Activated T-cell treated with anti-CD3 and anti-CD28 coated beads, Interleukin-2, amount 50 U/mL, for 4 hours (primary cell): Measurements from ENCODE around the gene METTL27. TPM values are rescaled to one million over a fixed set of nuclear protein-coding genes. Genes with fewer than 3 reads are reported as not detected.
"Not testable (repeated sequence)": the region's sequence is repeated elsewhere in the genome, so short reads cannot be mapped to it uniquely, and the experiment has no call there.

Source experiments
- ATAC-seq, 2 donors: fragments of 200-7000 bp; cut with Tn5 transposase; one replicate each; pipeline ENCODE4 v1.10.0; 2021
- DNase-seq: peaks from one replicate; pipeline ENCODE4 v3.0.0-alpha.2; 2020
- H3K27me3 Mint-ChIP-seq: one replicate; pipeline ENCODE4 v1.8.0; 2021; ENCODE audit warnings: low read depth, mixed read lengths
- H3K36me3 Mint-ChIP-seq: one replicate; pipeline ENCODE4 v1.8.0; 2022; ENCODE audit warnings: mixed read lengths; ENCODE audit not compliant: insufficient read depth
- H3K4me1 Mint-ChIP-seq: one replicate; pipeline ENCODE4 v1.8.0; 2021; ENCODE audit warnings: low read depth, mixed read lengths
- H3K4me3 Mint-ChIP-seq: one replicate; pipeline ENCODE4 v1.8.0; 2021; ENCODE audit warnings: mild to moderate bottlenecking, moderate library complexity, mixed read lengths
- H3K9me3 Mint-ChIP-seq: one replicate; pipeline ENCODE4 v1.8.0; 2021; ENCODE audit warnings: mixed read lengths
- total RNA-seq, 3 donors: library from RNA; stranded (reverse); gene quantifications; one replicate each; pipeline ENCODE4 v1.2.1, GENCODE V29; 2021

METTL27 gene
- total RNA-seq, result under 1 TPM in 2 of 3 donors, not detected in 1; 0.41 to 0.69 TPM

- Mint-ChIP-seq H3K4me3 (peak within 1 kb of the TSS; percentile 80), H3K4me1 (peaks cover 11% of the 10 kb centered on the region), H3K9me3 (no peaks in the 10 kb centered on the region), H3K27me3 (no peaks in the 10 kb centered on the region), H3K36me3 (no peaks in the 10 kb centered on the region)
- peak; percentile 100 for ATAC-seq
- DNase-seq, result peak; percentile 85
Observed at GRCh38 chr7:73842067-73842976, at the start of gene METTL27. TSS of gene METTL27 (minus strand) at chr7:73842516. CDS start at chr7:73842140, 376 bp downstream.

GRCh38 chr7:73891178-73891885 lies 49.0 kb upstream of the METTL27 start:
- no peak overlapping the region for H3K4me3 Mint-ChIP-seq
- H3K27me3 Mint-ChIP-seq, result peaks cover 12% of the 10 kb centered on the region
- H3K4me1 Mint-ChIP-seq, result no peaks in the 10 kb centered on the region
- no peaks in the 10 kb centered on the region for H3K36me3 Mint-ChIP-seq
- ATAC-seq (no peak), DNase-seq (no peak)
- H3K9me3 Mint-ChIP-seq, result peaks cover 3% of the 10 kb centered on the region

DNA sequence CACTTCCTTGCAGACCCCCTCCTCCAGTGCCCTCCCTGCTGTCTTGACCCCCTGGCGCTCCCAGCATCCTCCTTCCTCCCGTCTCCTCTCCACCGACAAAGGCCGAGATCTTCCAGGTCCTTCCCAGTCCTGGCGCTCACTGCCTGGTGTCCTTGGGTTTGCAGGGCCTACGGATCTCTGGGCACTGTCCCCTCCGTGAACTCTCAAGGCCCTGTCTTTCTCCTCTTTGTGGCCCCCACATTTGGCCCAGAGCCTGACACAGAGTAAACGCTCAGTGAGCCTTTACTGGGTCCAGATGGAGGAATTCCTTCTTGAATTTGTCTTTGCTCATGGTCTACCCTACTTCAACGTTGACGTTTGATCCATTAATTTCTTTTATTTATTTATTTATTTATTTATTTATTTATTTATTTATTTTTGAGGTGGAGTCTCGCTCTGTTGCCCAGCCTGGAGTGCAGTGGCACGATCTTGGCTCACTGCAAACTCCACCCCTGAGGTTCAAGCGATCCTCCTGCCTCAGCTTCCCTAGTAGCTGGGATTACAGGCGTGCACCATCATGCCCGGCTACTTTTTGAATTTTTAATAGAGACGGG lies 48.3 kb upstream of the METTL27 start:
- H3K27me3 Mint-ChIP-seq, result peaks cover 15% of the 10 kb centered on the region
- no peak for DNase-seq
- H3K4me3 Mint-ChIP-seq, result peak overlapping the region; percentile 40
- no peak for ATAC-seq
- H3K9me3 Mint-ChIP-seq, result no peaks in the 10 kb centered on the region
- H3K4me1 Mint-ChIP-seq, result no peaks in the 10 kb centered on the region
- H3K36me3 Mint-ChIP-seq, result no peaks in the 10 kb centered on the region

- H3K4me1 Mint-ChIP-seq, result no peaks in the 10 kb centered on the region
- no peaks in the 10 kb centered on the region for H3K36me3 Mint-ChIP-seq
- H3K9me3 Mint-ChIP-seq, result no peaks in the 10 kb centered on the region
- DNase-seq, result no peak
- no peak overlapping the region for H3K4me3 Mint-ChIP-seq
- ATAC-seq, result no peak
- H3K27me3 Mint-ChIP-seq, result peaks cover 18% of the 10 kb centered on the region
Observed at GRCh38 chr7:73888959-73889358, 46.6 kb upstream of the METTL27 start.

- no peak for ATAC-seq
Observed at GRCh38 chr7:73887762-73888161, 45.4 kb upstream of the METTL27 start.

GRCh38 chr7:73885975-73886798 lies 43.9 kb upstream of the METTL27 start:
- Mint-ChIP-seq H3K9me3 (no peaks in the 10 kb centered on the region), H3K4me1 (no peaks in the 10 kb centered on the region), H3K4me3 (no peak overlapping the region), H3K36me3 (no peaks in the 10 kb centered on the region), H3K27me3 (peaks cover 24% of the 10 kb centered on the region)
- no peak for ATAC-seq
- DNase-seq, result no peak

More at GRCh38 chr7:73887762-73888161, 45.4 kb upstream of the METTL27 start:
- Mint-ChIP-seq H3K36me3 (no peaks in the 10 kb centered on the region), H3K9me3 (no peaks in the 10 kb centered on the region), H3K27me3 (peaks cover 18% of the 10 kb centered on the region), H3K4me3 (no peak overlapping the region), H3K4me1 (no peaks in the 10 kb centered on the region)
- DNase-seq, result no peak

- Mint-ChIP-seq H3K9me3 (no peaks in the 10 kb centered on the region), H3K36me3 (no peaks in the 10 kb centered on the region), H3K27me3 (peaks cover 24% of the 10 kb centered on the region), H3K4me3 (no peak overlapping the region), H3K4me1 (no peaks in the 10 kb centered on the region)
- DNase-seq (no peak), ATAC-seq (no peak)
Observed at GRCh38 chr7:73885433-73885974, 43.2 kb upstream of the METTL27 start.

DNA sequence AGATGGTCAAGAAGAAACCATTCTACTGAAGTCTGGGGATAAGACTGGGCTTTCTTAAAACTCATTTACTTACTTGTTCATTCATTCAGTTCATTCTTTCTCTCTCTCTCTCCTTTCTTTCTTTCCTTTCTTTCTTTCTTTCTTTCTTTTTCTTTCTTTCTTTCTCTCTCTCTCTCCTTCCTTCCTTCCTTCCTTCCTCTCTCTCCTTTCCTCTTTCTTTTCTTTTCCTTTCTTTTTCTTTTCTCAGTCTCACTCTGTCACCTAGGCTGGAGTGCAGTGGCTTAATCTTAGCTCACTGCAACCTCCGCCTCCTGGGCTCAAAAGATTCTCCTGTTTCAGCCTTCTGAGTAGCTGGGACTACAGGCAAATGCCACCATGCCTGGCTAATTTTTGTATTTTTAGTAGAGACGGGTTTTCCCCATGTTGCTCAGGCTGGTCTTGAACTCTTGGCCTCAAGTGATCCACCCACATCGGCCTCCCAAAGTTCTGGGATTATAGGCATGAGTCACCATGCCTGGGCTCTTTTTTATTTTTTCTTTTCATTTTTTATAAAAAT lies 42.6 kb upstream of the METTL27 start:
- ATAC-seq, H3K4me1 Mint-ChIP-seq, H3K4me3 Mint-ChIP-seq, H3K9me3 Mint-ChIP-seq, DNase-seq, H3K36me3 Mint-ChIP-seq: not testable (repeated sequence)
- peaks cover 27% of the 10 kb centered on the region for H3K27me3 Mint-ChIP-seq

GRCh38 chr7:73882047-73882402 lies 39.7 kb upstream of the METTL27 start:
- Mint-ChIP-seq H3K9me3 (no peaks in the 10 kb centered on the region), H3K36me3 (no peaks in the 10 kb centered on the region), H3K4me1 (no peaks in the 10 kb centered on the region), H3K4me3 (no peak overlapping the region), H3K27me3 (peaks cover 22% of the 10 kb centered on the region)
- ATAC-seq (no peak), DNase-seq (no peak)

DNA sequence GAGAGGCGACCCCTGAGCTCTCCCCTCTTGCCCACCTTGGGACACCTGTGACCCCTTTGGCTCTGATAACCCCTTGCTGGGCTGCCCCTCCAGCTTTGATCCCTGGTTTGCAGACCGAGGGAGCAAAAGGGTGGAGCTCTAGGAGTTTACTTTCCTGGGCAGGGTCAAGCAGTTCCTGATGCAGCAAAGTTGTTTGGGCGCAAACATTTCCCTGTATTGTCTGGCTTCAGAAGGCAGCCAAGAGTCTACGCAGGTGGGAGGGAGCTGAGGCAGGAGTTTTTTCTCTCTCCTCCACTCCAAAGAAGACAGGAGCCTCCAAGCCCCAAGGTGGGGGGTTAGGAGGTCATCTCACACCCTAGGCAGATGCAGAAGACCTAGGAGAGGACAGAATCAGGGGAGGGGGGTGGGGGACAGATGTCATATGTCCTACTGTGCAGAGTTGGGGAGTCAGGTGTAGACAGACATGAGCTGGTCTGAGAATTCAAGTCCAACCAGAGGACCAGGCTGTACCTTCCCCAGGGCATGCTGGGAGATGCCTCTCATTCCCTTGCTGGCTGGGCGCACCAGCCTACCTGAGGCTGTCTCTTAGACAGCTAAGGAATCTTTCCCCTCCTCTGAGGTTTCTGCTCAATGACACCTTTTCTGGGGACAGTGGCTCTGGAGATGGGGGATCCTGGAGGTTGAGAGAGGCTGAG lies 39.2 kb upstream of the METTL27 start:
- no peak for ATAC-seq
- no peaks in the 10 kb centered on the region for H3K9me3 Mint-ChIP-seq
- H3K27me3 Mint-ChIP-seq, result peaks cover 22% of the 10 kb centered on the region
- H3K4me1 Mint-ChIP-seq, result no peaks in the 10 kb centered on the region
- no peak overlapping the region for H3K4me3 Mint-ChIP-seq
- DNase-seq, result no peak
- no peaks in the 10 kb centered on the region for H3K36me3 Mint-ChIP-seq

DNA sequence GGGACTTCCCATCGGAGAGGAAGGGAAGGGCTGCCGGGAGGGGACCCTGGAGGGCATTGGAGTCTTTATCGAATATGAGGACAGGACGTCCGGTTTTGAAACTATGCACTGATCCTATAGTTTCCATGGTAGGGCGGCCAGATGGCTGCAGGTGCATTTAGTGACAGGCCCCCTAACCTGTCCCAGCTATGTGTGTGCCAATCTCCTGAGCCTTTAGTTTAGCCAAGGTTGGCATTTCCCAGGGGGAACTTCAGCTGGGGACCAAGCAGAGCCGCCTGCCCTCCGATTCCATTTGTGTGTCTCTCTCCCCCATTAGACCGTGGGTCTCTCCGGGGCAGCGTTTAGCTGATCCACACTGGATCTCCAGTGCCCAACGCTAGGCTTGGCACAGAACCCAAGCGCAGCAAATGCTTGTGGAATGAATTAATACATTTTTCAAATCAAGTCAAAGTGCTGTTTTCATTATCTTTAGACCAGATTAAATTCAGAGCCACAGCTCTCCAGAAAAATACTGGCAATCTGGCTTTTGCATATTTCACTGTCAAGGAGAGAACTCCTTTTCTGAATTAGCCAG lies 38.5 kb upstream of the METTL27 start:
- no peak for ATAC-seq
- Mint-ChIP-seq H3K9me3 (no peaks in the 10 kb centered on the region), H3K4me1 (no peaks in the 10 kb centered on the region), H3K27me3 (peaks cover 19% of the 10 kb centered on the region), H3K4me3 (no peak overlapping the region), H3K36me3 (no peaks in the 10 kb centered on the region)
- DNase-seq, result no peak

GRCh38 chr7:73879977-73880681 lies 37.8 kb upstream of the METTL27 start:
- H3K4me1 Mint-ChIP-seq, result no peaks in the 10 kb centered on the region
- H3K36me3 Mint-ChIP-seq, result no peaks in the 10 kb centered on the region
- ATAC-seq (no peak), DNase-seq (no peak)
- H3K27me3 Mint-ChIP-seq, result peaks cover 16% of the 10 kb centered on the region
- H3K4me3 Mint-ChIP-seq, result no peak overlapping the region
- H3K9me3 Mint-ChIP-seq, result no peaks in the 10 kb centered on the region
